Thyroid gland (tissue), 4 donors: Measurements from ENCODE around the gene KCNIP3.

Experiments
- POLR2A ChIP-seq, 2 donors: fragments of 450-650 bp; IDR thresholded peaks; one replicate each; pipeline ENCODE4 v1.6.1; 2017; ENCODE audit warnings: antibody characterized with exemption in 2 of 2, mild to moderate bottlenecking in 2 of 2, moderate library complexity in 1 of 2
- TF ChIP-seq, protein P1 (sequence below), 6 experiments: fragments of 200-600 bp in 3 of 6; fragments of 450-650 bp in 3 of 6; sonication (generic) in 3 of 6; IDR thresholded peaks; one replicate each; pipeline ENCODE4 v1.5.1; 2016 to 2019; ENCODE audit warnings: antibody characterized with exemption in 6 of 6, mild to moderate bottlenecking in 2 of 6, inconsistent platforms in 1 of 6, moderate library complexity in 1 of 6

- TF ChIP-seq, protein P1, sequence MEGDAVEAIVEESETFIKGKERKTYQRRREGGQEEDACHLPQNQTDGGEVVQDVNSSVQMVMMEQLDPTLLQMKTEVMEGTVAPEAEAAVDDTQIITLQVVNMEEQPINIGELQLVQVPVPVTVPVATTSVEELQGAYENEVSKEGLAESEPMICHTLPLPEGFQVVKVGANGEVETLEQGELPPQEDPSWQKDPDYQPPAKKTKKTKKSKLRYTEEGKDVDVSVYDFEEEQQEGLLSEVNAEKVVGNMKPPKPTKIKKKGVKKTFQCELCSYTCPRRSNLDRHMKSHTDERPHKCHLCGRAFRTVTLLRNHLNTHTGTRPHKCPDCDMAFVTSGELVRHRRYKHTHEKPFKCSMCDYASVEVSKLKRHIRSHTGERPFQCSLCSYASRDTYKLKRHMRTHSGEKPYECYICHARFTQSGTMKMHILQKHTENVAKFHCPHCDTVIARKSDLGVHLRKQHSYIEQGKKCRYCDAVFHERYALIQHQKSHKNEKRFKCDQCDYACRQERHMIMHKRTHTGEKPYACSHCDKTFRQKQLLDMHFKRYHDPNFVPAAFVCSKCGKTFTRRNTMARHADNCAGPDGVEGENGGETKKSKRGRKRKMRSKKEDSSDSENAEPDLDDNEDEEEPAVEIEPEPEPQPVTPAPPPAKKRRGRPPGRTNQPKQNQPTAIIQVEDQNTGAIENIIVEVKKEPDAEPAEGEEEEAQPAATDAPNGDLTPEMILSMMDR (IDR thresholded peaks at IDR 0.05), result no peak
- no peak for TF ChIP-seq POLR2A (IDR thresholded peaks at IDR 0.05)
These were observed 22.6 kb downstream of the KCNIP3 start for GRCh38 chr2:95319481-95320343.
